Liver (tissue), 9 donors: ENCODE data around the gene HNRNPM. TPM values are rescaled to one million over a fixed set of nuclear protein-coding genes. Genes with fewer than 3 reads are reported as not detected.

Experiments used
- DNase-seq: peaks from one replicate; pipeline ENCODE4 v3.0.0-alpha.2; 2017; ENCODE audit warnings: low spot score
- H3K27ac ChIP-seq, 2 donors: one replicate each; pipeline ENCODE4 v1.7.0; 2013; ENCODE audit warnings: inconsistent platforms in 2 of 2, low read length in 2 of 2, control low read depth in 1 of 2, low read depth in 1 of 2, mild to moderate bottlenecking in 1 of 2
- H3K27me3 ChIP-seq, 4 donors: one replicate each; pipeline versions ENCODE4 v1.6.1 to v1.7.0; 2013; ENCODE audit warnings: low read length in 3 of 4, inconsistent platforms in 1 of 4, mild to moderate bottlenecking in 1 of 4, moderate library complexity in 1 of 4; ENCODE audit not compliant: control insufficient read depth in 4 of 4, insufficient read depth in 4 of 4
- H3K36me3 ChIP-seq, 4 donors: one replicate each; pipeline versions ENCODE4 v1.6.1 to v1.7.0; 2013; ENCODE audit warnings: low read length in 3 of 4, mild to moderate bottlenecking in 3 of 4, low read depth in 1 of 4, moderate library complexity in 1 of 4; ENCODE audit not compliant: control insufficient read depth in 4 of 4, insufficient read depth in 3 of 4
- H3K4me1 ChIP-seq, 4 donors: one replicate each; pipeline versions ENCODE4 v1.6.1 to v1.7.0; 2013; ENCODE audit warnings: low read length in 3 of 4, mild to moderate bottlenecking in 3 of 4, moderate library complexity in 1 of 4; ENCODE audit not compliant: control insufficient read depth in 4 of 4, insufficient read depth in 4 of 4
- H3K4me3 ChIP-seq, 3 donors: one replicate each; pipeline versions ENCODE4 v1.6.1 to v1.7.0; 2013; ENCODE audit warnings: low read length in 3 of 3, control low read depth in 1 of 3, low read depth in 1 of 3, mild to moderate bottlenecking in 1 of 3
- H3K9ac ChIP-seq, 2 donors: one replicate each; pipeline ENCODE4 v1.7.0; 2013; ENCODE audit warnings: low read length in 2 of 2, mild to moderate bottlenecking in 2 of 2, moderate library complexity in 2 of 2, control low read depth in 1 of 2, low read depth in 1 of 2
- H3K9me3 ChIP-seq, 4 donors: one replicate each; pipeline versions ENCODE4 v1.6.1 to v1.7.0; 2013; ENCODE audit warnings: low read length in 3 of 4; ENCODE audit not compliant: control insufficient read depth in 4 of 4
- FOXA1 ChIP-seq: IDR thresholded peaks from 2 replicates; pipeline ENCODE4 v1.6.1; 2016; ENCODE audit warnings: antibody characterized with exemption
- GABPA ChIP-seq, 2 donors: IDR thresholded peaks in 1 of 2; conservative IDR thresholded peaks in 1 of 2; 2 replicates each; pipeline ENCODE4 v1.6.1; 2016; ENCODE audit warnings: antibody characterized with exemption in 2 of 2, mild to moderate bottlenecking in 1 of 2, moderate library complexity in 1 of 2
- JUND ChIP-seq, 2 donors: IDR thresholded peaks; 2 replicates each; pipeline ENCODE4 v1.6.1; 2016; ENCODE audit warnings: antibody characterized with exemption in 2 of 2
- NR2F2 ChIP-seq: IDR thresholded peaks from 2 replicates; pipeline ENCODE4 v1.6.1; 2016; ENCODE audit warnings: antibody characterized with exemption
- RXRA ChIP-seq, 2 donors: IDR thresholded peaks; 2 replicates each; pipeline ENCODE4 v1.6.1; 2017 to 2018; ENCODE audit warnings: antibody characterized with exemption in 2 of 2, mild to moderate bottlenecking in 1 of 2
- WGBS: extraction: QIAGEN DNeasy Blood & Tissue Kit; methylation state at CpG from one replicate; pipeline ENCODE4 v1.1.7; 2013; 5-methylcytosine and 5-hydroxymethylcytosine counted together
- polyA plus RNA-seq, 2 donors: library from polyadenylated mRNA; stranded (reverse) in 1 of 2; unstranded in 1 of 2; fragments of 200-250 nt in 1 of 2; fragments of >200 nt in 1 of 2; fragmentation: Nextera tagmentation in 1 of 2; extraction: Ambion mirVana in 1 of 2; gene quantifications; one replicate each; pipeline versions ENCODE4 v1.2.1 to v1.2.3, GENCODE V29; 2013 to 2015
- total RNA-seq, 2 donors: library from RNA; depleted of rRNA; stranded (reverse); fragments of >200 nt; gene quantifications; one replicate each; pipeline ENCODE4 v1.2.3, GENCODE V29; 2014
- TF ChIP-seq, protein P1 (sequence below): IDR thresholded peaks from 2 replicates; pipeline ENCODE4 v1.6.1; 2016; ENCODE audit warnings: antibody characterized with exemption
- TF ChIP-seq, protein P2 (sequence below): IDR thresholded peaks from 2 replicates; pipeline ENCODE4 v1.6.1; 2016; ENCODE audit warnings: antibody characterized with exemption
- TF ChIP-seq, protein P3 (sequence below): fragments of 150-350 bp; IDR thresholded peaks from 2 replicates; pipeline ENCODE4 v1.5.1; 2017; ENCODE audit warnings: improper control_type of control experiment, low read depth, low read length; ENCODE audit not compliant: missing input control
- donor health status: healthy.
- donor health status: healthy.
- donor health status: healthy.
- donor health status: healthy.
- donor health status: healthy.

Gene HNRNPM
- total and polyA plus RNA-seq, 4 donors: 39.4 to 86.9 (median 70.7) TPM

DNA sequence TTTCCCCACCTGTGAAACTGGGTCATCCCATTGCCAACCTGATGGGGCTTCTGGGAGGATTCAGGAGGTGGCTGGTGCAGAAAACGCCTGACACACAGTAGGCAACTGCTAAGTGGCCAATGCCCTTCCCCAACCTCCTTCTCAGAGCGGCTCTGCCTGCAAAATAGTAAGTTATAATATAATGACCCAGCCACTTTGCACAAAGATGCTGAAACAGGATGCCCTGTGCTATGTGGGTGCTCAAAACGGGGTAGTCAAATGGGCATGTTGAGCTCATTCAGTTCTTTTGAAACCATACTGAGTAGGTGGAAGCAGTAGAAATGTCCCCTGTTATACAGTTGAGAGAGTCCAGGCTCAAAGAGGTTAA lies 31.2 kb upstream of the HNRNPM start:
- Histone ChIP-seq H3K4me3 (peak overlapping the region; percentile 28 to 97 (median 68)), H3K4me1 (peaks cover 0 to 16% (median 8%) of the 10 kb centered on the region in 4 donors), H3K27me3 (no peaks in the 10 kb centered on the region), H3K36me3 (no peaks in the 10 kb centered on the region), H3K9ac (peak overlapping the region; percentile 1 to 69), H3K9me3 (no peaks in the 10 kb centered on the region), H3K27ac (no peak overlapping the region)
- TF ChIP-seq, protein P1, sequence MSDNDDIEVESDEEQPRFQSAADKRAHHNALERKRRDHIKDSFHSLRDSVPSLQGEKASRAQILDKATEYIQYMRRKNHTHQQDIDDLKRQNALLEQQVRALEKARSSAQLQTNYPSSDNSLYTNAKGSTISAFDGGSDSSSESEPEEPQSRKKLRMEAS: no peak
- no peak for TF ChIP-seq GABPA (IDR thresholded peaks at IDR 0.05 in 1 of 2, conservative IDR thresholded peaks at IDR 0.05 in 1 of 2)
- no peak for TF ChIP-seq RXRA (IDR thresholded peaks at IDR 0.05)
- TF ChIP-seq, protein P2, sequence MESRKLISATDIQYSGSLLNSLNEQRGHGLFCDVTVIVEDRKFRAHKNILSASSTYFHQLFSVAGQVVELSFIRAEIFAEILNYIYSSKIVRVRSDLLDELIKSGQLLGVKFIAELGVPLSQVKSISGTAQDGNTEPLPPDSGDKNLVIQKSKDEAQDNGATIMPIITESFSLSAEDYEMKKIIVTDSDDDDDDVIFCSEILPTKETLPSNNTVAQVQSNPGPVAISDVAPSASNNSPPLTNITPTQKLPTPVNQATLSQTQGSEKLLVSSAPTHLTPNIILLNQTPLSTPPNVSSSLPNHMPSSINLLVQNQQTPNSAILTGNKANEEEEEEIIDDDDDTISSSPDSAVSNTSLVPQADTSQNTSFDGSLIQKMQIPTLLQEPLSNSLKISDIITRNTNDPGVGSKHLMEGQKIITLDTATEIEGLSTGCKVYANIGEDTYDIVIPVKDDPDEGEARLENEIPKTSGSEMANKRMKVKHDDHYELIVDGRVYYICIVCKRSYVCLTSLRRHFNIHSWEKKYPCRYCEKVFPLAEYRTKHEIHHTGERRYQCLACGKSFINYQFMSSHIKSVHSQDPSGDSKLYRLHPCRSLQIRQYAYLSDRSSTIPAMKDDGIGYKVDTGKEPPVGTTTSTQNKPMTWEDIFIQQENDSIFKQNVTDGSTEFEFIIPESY: no peak
- TF ChIP-seq FOXA1: no peak
- no peak for TF ChIP-seq NR2F2
- 22% methylated on average over 3 of the region's 3 CpGs for WGBS
- DNase-seq: no peak

DNA sequence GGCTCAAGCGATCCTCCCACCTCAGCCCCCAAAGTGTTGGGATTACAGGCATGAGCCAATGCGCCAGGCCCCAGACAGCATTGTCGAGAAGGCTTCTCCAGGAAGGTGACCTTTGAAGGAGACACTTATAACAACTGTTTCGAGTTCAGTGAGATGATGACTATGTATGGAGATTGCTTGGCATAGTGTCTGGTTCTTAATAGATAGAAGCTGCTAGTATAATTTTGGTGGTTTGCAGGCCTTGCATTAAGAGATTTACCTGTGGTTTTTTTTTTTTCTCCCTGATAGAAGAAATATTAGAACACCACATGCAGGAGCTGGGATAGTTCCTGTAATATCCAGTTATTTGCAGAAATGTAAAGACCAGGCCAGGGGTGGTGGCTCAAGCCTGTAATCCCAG lies 28.0 kb upstream of the HNRNPM start:
- Histone ChIP-seq H3K9ac (no peak overlapping the region), H3K27ac (no peak overlapping the region), H3K36me3 (no peaks in the 10 kb centered on the region), H3K4me3 (no peak overlapping the region), H3K9me3 (no peaks in the 10 kb centered on the region), H3K4me1 (peaks cover 0 to 16% (median 9%) of the 10 kb centered on the region in 4 donors), H3K27me3 (no peaks in the 10 kb centered on the region)
- TF ChIP-seq JUND (IDR thresholded peaks at IDR 0.05) (no peak), NR2F2 (no peak)
- TF ChIP-seq, protein P2: no peak
- TF ChIP-seq, protein P3, sequence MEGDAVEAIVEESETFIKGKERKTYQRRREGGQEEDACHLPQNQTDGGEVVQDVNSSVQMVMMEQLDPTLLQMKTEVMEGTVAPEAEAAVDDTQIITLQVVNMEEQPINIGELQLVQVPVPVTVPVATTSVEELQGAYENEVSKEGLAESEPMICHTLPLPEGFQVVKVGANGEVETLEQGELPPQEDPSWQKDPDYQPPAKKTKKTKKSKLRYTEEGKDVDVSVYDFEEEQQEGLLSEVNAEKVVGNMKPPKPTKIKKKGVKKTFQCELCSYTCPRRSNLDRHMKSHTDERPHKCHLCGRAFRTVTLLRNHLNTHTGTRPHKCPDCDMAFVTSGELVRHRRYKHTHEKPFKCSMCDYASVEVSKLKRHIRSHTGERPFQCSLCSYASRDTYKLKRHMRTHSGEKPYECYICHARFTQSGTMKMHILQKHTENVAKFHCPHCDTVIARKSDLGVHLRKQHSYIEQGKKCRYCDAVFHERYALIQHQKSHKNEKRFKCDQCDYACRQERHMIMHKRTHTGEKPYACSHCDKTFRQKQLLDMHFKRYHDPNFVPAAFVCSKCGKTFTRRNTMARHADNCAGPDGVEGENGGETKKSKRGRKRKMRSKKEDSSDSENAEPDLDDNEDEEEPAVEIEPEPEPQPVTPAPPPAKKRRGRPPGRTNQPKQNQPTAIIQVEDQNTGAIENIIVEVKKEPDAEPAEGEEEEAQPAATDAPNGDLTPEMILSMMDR: no peak
- TF ChIP-seq, protein P1: no peak
- DNase-seq: no peak
- WGBS: 81% methylated on average over 4 of the region's 4 CpGs
